CD4-positive, alpha-beta T cell (primary cell): ENCODE data around the gene MAMDC2. TPM values are rescaled to one million over a fixed set of nuclear protein-coding genes. Genes with fewer than 3 reads are reported as not detected.
A peak's percentile ranks its signal among the peaks of the same experiment; 100 is the strongest.

Experiments used
- ATAC-seq: fragments of 200-7000 bp; cut with Tn5 transposase; one replicate; pipeline ENCODE4 v1.10.0; 2022; ENCODE audit warnings: mild to moderate bottlenecking; ENCODE audit not compliant: poor library complexity
- CTCF ChIA-PET: fragments of 350-600 bp; sonication (Branson Sonifier 250); formaldehyde crosslinking; loops from one replicate; lab custom pipeline; 2021; ENCODE audit warnings: antibody characterized with exemption, inconsistent platforms; lab: Charles Lee
- POLR2A ChIA-PET: fragments of 350-600 bp; sonication (Branson Sonifier 250); formaldehyde crosslinking; loops from one replicate; lab custom pipeline; 2021; ENCODE audit warnings: antibody characterized with exemption, inconsistent platforms; lab: Charles Lee
- DNase-seq, 14 experiments: peaks; one replicate each; pipeline ENCODE4 v3.0.0-alpha.2; 2013 to 2020; ENCODE audit warnings: mixed read lengths in 2 of 14
- H3K27ac ChIP-seq, 2 donors: one replicate each; pipeline versions ENCODE4 v1.5.1 to v1.7.0; 2013; ENCODE audit warnings: low read length in 2 of 2, low read depth in 1 of 2, mild to moderate bottlenecking in 1 of 2
- H3K27me3 ChIP-seq, 2 experiments: 1 replicate in 1 of 2; 2 replicates in 1 of 2; pipeline versions ENCODE4 v1.6.1 to v1.7.0; 2013; ENCODE audit warnings: low read length in 2 of 2, control low read depth in 1 of 2, mild to moderate bottlenecking in 1 of 2, moderate library complexity in 1 of 2; ENCODE audit not compliant: insufficient read depth in 2 of 2, control insufficient read depth in 1 of 2
- H3K36me3 ChIP-seq: one replicate; pipeline ENCODE4 v1.6.1; 2013; ENCODE audit warnings: low read length, control low read depth; ENCODE audit not compliant: insufficient read depth
- H3K4me1 ChIP-seq: one replicate; pipeline ENCODE4 v1.6.1; 2013; ENCODE audit warnings: low read length, control low read depth; ENCODE audit not compliant: insufficient read depth
- H3K4me3 ChIP-seq: one replicate; pipeline ENCODE4 v1.5.1; 2013; ENCODE audit warnings: mild to moderate bottlenecking, low read length, moderate library complexity
- H3K9me3 ChIP-seq, 2 experiments: 1 replicate in 1 of 2; 2 replicates in 1 of 2; pipeline versions ENCODE4 v1.6.1 to v1.7.0; 2013; ENCODE audit warnings: low read length in 2 of 2, mild to moderate bottlenecking in 2 of 2, control low read depth in 1 of 2, moderate library complexity in 1 of 2; ENCODE audit not compliant: control insufficient read depth in 1 of 2, insufficient read depth in 1 of 2
- H3K27ac Mint-ChIP-seq: one replicate; pipeline ENCODE4 v1.8.0; 2020; ENCODE audit warnings: mixed read lengths
- H3K27me3 Mint-ChIP-seq: one replicate; pipeline ENCODE4 v1.8.0; 2021; ENCODE audit warnings: mixed read lengths
- H3K36me3 Mint-ChIP-seq: one replicate; pipeline ENCODE4 v1.8.0; 2021; ENCODE audit warnings: low read depth, mixed read lengths
- H3K4me1 Mint-ChIP-seq: one replicate; pipeline ENCODE4 v1.8.0; 2021; ENCODE audit warnings: low read depth, mixed read lengths
- H3K4me3 Mint-ChIP-seq: one replicate; pipeline ENCODE4 v1.8.0; 2020; ENCODE audit warnings: mild to moderate bottlenecking, mixed read lengths
- H3K9me3 Mint-ChIP-seq: one replicate; pipeline ENCODE4 v1.8.0; 2020; ENCODE audit warnings: mixed read lengths
- CTCF ChIP-seq: fragments of 200-600 bp; IDR thresholded peaks from one replicate; pipeline ENCODE4 v1.8.0; 2022; ENCODE audit warnings: antibody characterized with exemption, mild to moderate bottlenecking
- intact Hi-C, 2 experiments: fragments of 100-400 bp; cut with DNase I in 1 of 2; cut with micrococcal nuclease in 1 of 2; formaldehyde crosslinking; loops; one replicate each; pipeline versions ENCODE4 v1.15.1 to v1.9.0; 2023 to 2025; cut with DNase I, micrococcal nuclease
- polyA plus RNA-seq, 2 donors: library from polyadenylated mRNA; unstranded; fragments of 120-200 nt; gene quantifications; one replicate each; pipeline ENCODE4 v1.2.1, GENCODE V29; 2013
- total RNA-seq, 174 experiments: library from RNA in 2 of 174; stranded (reverse) in 2 of 174; gene quantifications; one replicate each; pipeline ENCODE4 v1.2.3 and lab custom pipeline; 2021 to 2026

MAMDC2 gene, protein sequence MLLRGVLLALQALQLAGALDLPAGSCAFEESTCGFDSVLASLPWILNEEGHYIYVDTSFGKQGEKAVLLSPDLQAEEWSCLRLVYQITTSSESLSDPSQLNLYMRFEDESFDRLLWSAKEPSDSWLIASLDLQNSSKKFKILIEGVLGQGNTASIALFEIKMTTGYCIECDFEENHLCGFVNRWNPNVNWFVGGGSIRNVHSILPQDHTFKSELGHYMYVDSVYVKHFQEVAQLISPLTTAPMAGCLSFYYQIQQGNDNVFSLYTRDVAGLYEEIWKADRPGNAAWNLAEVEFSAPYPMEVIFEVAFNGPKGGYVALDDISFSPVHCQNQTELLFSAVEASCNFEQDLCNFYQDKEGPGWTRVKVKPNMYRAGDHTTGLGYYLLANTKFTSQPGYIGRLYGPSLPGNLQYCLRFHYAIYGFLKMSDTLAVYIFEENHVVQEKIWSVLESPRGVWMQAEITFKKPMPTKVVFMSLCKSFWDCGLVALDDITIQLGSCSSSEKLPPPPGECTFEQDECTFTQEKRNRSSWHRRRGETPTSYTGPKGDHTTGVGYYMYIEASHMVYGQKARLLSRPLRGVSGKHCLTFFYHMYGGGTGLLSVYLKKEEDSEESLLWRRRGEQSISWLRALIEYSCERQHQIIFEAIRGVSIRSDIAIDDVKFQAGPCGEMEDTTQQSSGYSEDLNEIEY
- total RNA-seq: under 1 TPM in 1 of 2 experiments, not detected in 1; 0.08 TPM
- 0.08 TPM for polyA plus RNA-seq (2013, experiment 1 of 2)
- polyA plus RNA-seq (2013, experiment 2 of 2): 0.15 TPM
- 0 to 0.63 (median 0) reads per million in 172 experiments for total RNA-seq (lab: John Stamatoyannopoulos, UW)

GRCh38 chr9:70043689-70044489 lies at the start of gene MAMDC2:
TSS of gene MAMDC2 (plus strand) at chr9:70043848. CDS start at chr9:70044198, 350 bp downstream.
- peaks cover 15% of the 10 kb centered on the region for H3K4me1 ChIP-seq
- Mint-ChIP-seq H3K27ac (no peak within 1 kb of the TSS), H3K4me1 (peaks cover 5% of the 10 kb centered on the region), H3K27me3 (peaks cover 84% of the 10 kb centered on the region), H3K9me3 (no peaks in the 10 kb centered on the region), H3K4me3 (peak within 1 kb of the TSS; percentile 55), H3K36me3 (no peaks in the 10 kb centered on the region)
- H3K27ac ChIP-seq: no peak within 1 kb of the TSS
- peak within 1 kb of the TSS; percentile 24 for H3K4me3 ChIP-seq
- peaks cover 0 to 12% of the 10 kb centered on the region in 2 experiments for H3K9me3 ChIP-seq
- ChIA-PET CTCF (no interaction called here), POLR2A (no interaction called here)
- H3K36me3 ChIP-seq: no peaks in the 10 kb centered on the region
- peaks cover 31 to 38% of the 10 kb centered on the region in 2 experiments for H3K27me3 ChIP-seq
- no peak for TF ChIP-seq CTCF
- ATAC-seq (no peak), DNase-seq (no peak)
- intact Hi-C loops: no loop called here

DNA sequence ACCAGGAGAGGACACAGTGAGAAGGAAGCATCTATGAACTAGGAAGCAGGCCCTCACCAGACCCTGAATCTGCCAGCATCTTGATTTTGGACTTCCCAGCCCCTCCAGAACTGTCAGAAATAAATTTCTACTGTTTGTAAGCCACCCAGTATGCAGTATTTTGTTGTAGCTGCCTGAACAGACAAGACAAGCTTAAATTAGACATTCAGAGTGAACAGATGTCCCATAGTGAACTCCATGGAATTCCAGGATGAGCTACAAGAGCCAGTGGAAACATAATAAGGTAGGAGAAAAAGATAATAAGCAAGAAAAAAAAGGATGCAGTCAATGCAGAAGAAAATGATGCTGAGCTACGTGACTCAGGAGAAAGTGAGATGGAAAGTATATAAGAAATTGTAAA lies 47.8 kb upstream of the MAMDC2 start:
- Histone ChIP-seq H3K9me3 (no peaks in the 10 kb centered on the region), H3K27ac (no peak overlapping the region), H3K27me3 (peaks cover 0 to 1% of the 10 kb centered on the region in 2 experiments), H3K4me3 (no peak overlapping the region), H3K4me1 (no peaks in the 10 kb centered on the region), H3K36me3 (no peaks in the 10 kb centered on the region)
- ChIA-PET POLR2A (no interaction called here), CTCF (no interaction called here)
- ATAC-seq (no peak), DNase-seq (no peak)
- TF ChIP-seq CTCF: no peak
- H3K36me3 Mint-ChIP-seq: no peaks in the 10 kb centered on the region
- no peaks in the 10 kb centered on the region for H3K4me1 Mint-ChIP-seq
- peaks cover 33% of the 10 kb centered on the region for H3K27me3 Mint-ChIP-seq
- no peak overlapping the region for H3K4me3 Mint-ChIP-seq
- H3K27ac Mint-ChIP-seq: no peak overlapping the region
- no peaks in the 10 kb centered on the region for H3K9me3 Mint-ChIP-seq
- intact Hi-C loops: no loop called here

- Mint-ChIP-seq H3K36me3 (no peaks in the 10 kb centered on the region), H3K4me3 (no peak overlapping the region), H3K4me1 (no peaks in the 10 kb centered on the region), H3K9me3 (no peaks in the 10 kb centered on the region), H3K27ac (no peak overlapping the region), H3K27me3 (peaks cover 26% of the 10 kb centered on the region)
- intact Hi-C loops: no loop called here
- Histone ChIP-seq H3K27me3 (no peaks in the 10 kb centered on the region), H3K36me3 (no peaks in the 10 kb centered on the region), H3K27ac (no peak overlapping the region), H3K9me3 (no peaks in the 10 kb centered on the region), H3K4me1 (no peaks in the 10 kb centered on the region), H3K4me3 (no peak overlapping the region)
- POLR2A ChIA-PET: no interaction called here
- ATAC-seq (no peak), DNase-seq (no peak)
- CTCF ChIA-PET: no interaction called here
- TF ChIP-seq CTCF: no peak
Observed at GRCh38 chr9:69996967-69997366, 46.7 kb upstream of the MAMDC2 start.
